Measurements from ENCODE around the gene HMGB2. TPM values are rescaled to one million over a fixed set of nuclear protein-coding genes. Genes with fewer than 3 reads are reported as not detected.

Gene HMGB2
- total RNA-seq, 4 donors from 2014 or later: 13.3 to 47.8 (median 30.7) TPM

- Histone ChIP-seq H3K27me3 (no peaks in the 10 kb centered on the region), H3K27ac (no peak overlapping the region), H3K4me1 (no peaks in the 10 kb centered on the region), H3K9me3 (no peaks in the 10 kb centered on the region), H3K4me3 (replicated peaks in 1 of 3) (no peak overlapping the region), H3K36me3 (no peaks in the 10 kb centered on the region)
- intact Hi-C loops (cut with DNase I): loop anchor here (10.0 kb wide), 1 partner anchor 176 kb away; no protein-coding TSS in a partner anchor
- 35 to 41% methylated on average over 3 of the region's 3 CpGs for WGBS, 2 donors
- DNase-seq: no peak
- TF ChIP-seq POLR2A (IDR thresholded peaks at IDR 0.05) (no peak), CTCF (IDR thresholded peaks at IDR 0.05) (peak in 3 of 6 experiments; percentile 28 to 53 (median 52))
Observed at GRCh38 chr4:173318648-173319211, 15.4 kb downstream of the HMGB2 start.

DNA sequence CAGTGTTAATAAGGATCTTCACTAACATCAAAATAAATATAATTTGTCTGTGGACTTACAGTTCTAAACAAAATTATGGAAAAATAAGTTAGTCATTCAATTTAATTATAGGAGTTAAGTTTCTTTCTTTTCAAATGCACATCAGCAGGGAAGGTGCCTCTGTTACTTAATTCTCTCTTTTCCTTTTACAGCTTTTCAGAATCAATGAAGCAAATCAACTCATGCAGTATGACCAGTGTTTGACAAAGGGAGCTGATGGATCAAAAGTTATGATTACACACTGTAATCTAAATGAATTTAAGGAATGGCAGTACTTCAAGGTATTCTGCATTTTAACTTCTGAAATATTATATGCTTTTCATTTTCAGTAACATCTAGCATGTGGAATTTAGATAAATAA, 15.9 kb downstream of the HMGB2 start:
- no peaks in the 10 kb centered on the region for H3K27me3 ChIP-seq
- TF ChIP-seq POLR2A (IDR thresholded peaks at IDR 0.05): no peak
- no peak for TF ChIP-seq CTCF (IDR thresholded peaks at IDR 0.05)
- H3K36me3 ChIP-seq: no peaks in the 10 kb centered on the region
- no peaks in the 10 kb centered on the region for H3K9me3 ChIP-seq
- no peak for DNase-seq
- H3K4me1 ChIP-seq: no peaks in the 10 kb centered on the region
- H3K4me3 ChIP-seq (replicated peaks in 1 of 3): no peak overlapping the region
- intact Hi-C loops (cut with DNase I): loop anchor here (10.0 kb wide), 1 partner anchor 177 kb away; no protein-coding TSS in a partner anchor
- H3K27ac ChIP-seq: no peak overlapping the region

GRCh38 chr4:173317004-173317403, 17.2 kb downstream of the HMGB2 start:
- intact Hi-C loops (cut with DNase I): loop anchor here (10.0 kb wide), 1 partner anchor 178 kb away; no protein-coding TSS in a partner anchor
- TF ChIP-seq CTCF (IDR thresholded peaks at IDR 0.05): no peak
- TF ChIP-seq POLR2A (IDR thresholded peaks at IDR 0.05): no peak
- Histone ChIP-seq H3K9me3 (no peaks in the 10 kb centered on the region), H3K27me3 (no peaks in the 10 kb centered on the region), H3K4me1 (no peaks in the 10 kb centered on the region), H3K36me3 (no peaks in the 10 kb centered on the region), H3K27ac (no peak overlapping the region), H3K4me3 (replicated peaks in 1 of 3) (no peak overlapping the region)
- no peak for DNase-seq
- WGBS, 2 donors: 84 to 92% methylated on average over 3 of the region's 3 CpGs

- intact Hi-C loops (cut with DNase I): loop anchor here (10.0 kb wide), 1 partner anchor 179 kb away; no protein-coding TSS in a partner anchor
- Histone ChIP-seq H3K4me3 (replicated peaks in 1 of 3) (no peak overlapping the region), H3K9me3 (no peaks in the 10 kb centered on the region), H3K4me1 (no peaks in the 10 kb centered on the region), H3K27me3 (no peaks in the 10 kb centered on the region), H3K36me3 (no peaks in the 10 kb centered on the region), H3K27ac (no peak overlapping the region)
- 84 to 90% methylated on average over 2 of the region's 2 CpGs for WGBS, 2 donors
- no peak for DNase-seq
- TF ChIP-seq POLR2A (IDR thresholded peaks at IDR 0.05) (no peak), CTCF (IDR thresholded peaks at IDR 0.05) (no peak)
Observed at GRCh38 chr4:173316060-173316459, 18.1 kb downstream of the HMGB2 start.

GRCh38 chr4:173314715-173315114, 19.4 kb downstream of the HMGB2 start:
- TF ChIP-seq POLR2A (IDR thresholded peaks at IDR 0.05) (no peak), CTCF (IDR thresholded peaks at IDR 0.05) (no peak)
- no peaks in the 10 kb centered on the region for H3K36me3 ChIP-seq

More at GRCh38 chr4:173314715-173315114, 19.4 kb downstream of the HMGB2 start:
- Histone ChIP-seq H3K4me3 (replicated peaks in 1 of 3) (no peak overlapping the region), H3K27ac (no peak overlapping the region), H3K27me3 (no peaks in the 10 kb centered on the region), H3K4me1 (no peaks in the 10 kb centered on the region), H3K9me3 (no peaks in the 10 kb centered on the region)
- no peak for DNase-seq
- intact Hi-C loops (cut with DNase I): loop anchor here (10.0 kb wide), 1 partner anchor 180 kb away; no protein-coding TSS in a partner anchor
- WGBS, 2 donors: 84 to 89% methylated on average over 3 of the region's 3 CpGs
